HG03565 (cell line): ENCODE data around the gene TMEM39B.
"Not testable (repeated sequence)": the region's sequence is repeated elsewhere in the genome, so short reads cannot be mapped to it uniquely, and the experiment has no call there.

Experiments used
- ATAC-seq: cut with Tn5 transposase; IDR thresholded peaks from one replicate; pipeline ENCODE4 v1.9.1; 2021; ENCODE audit warnings: mild to moderate bottlenecking, moderate library complexity; ENCODE audit not compliant: unreplicated experiment

Gene TMEM39B

DNA sequence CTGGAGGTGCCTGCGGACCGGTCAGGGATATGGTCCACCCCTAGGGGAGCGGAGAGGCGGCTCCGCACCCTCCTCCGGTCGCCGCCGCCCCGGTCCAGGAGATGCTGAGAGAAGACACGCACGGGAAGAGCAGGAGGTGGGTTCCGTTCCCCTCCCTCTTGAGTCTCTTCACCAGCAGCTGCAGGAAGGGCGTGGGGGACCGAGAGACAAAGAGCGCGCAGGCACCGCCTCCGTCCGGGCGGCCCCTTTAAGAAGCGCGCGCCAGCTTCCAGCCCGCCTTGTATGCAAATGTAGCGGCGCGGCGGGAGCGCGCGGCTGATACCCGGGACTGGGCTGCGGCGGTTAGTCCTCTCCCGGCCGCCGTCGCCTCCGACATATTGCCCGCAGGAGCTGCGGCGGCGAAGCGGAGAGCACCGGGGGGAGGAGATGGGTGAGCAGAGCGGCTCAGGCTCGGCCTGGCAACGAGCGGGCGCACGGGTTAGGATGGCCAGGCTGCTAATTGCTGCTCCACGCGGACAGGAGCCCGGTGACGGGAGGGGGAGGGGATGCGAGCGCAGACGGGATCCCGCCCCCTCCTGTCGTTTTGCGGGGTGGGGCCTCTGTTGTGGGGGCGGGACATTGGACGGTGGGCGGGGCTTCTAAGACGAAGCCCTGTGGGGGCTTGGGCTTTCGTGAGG is at the start of gene TMEM39B:
TSS of gene TMEM39B (plus strand) at position 318 of the 677 bp plus-strand sequence. CDS start at position 427, 109 bp downstream.
- peak; percentile 82 for ATAC-seq

DNA sequence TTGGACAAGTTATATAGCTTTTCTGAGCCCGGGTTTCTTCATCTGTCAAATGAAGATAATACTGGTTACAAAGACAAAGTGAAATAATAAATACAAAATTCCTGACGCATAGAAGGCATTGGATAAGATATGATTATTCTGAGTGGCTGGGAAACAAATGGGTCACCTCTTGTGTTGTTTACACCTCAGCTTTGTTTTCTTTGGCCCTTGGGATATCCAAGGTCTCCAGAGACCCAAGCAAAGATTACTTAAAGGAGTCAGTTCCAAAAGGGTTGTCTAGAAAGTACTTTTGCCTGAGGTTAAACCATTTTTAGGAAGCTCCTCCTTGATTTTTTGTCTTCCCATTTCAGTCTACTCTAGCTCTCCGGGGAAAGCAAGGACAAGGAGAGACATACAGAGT is 49.4 kb upstream of the TMEM39B start:
- no peak for ATAC-seq

DNA sequence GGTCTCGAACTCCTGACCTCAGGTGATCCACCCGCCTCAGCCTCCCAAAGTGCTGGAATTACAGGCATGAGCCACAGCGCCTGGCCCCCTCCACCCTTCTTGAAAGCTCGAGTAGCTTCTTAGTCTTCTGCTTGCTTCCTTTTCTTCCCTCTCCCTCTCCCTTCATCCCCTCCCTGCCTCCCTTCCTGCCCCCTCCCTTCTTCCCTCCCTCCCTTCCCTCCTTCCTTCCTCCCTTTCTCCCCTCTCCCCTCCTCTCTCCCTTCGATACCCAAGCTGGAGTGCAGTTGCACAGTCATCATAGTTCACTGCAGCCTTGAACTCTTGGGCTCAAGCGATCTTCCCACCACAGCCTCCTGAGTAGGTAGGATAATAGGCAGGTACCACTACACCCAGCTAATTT is 47.2 kb upstream of the TMEM39B start:
- no peak for ATAC-seq

DNA sequence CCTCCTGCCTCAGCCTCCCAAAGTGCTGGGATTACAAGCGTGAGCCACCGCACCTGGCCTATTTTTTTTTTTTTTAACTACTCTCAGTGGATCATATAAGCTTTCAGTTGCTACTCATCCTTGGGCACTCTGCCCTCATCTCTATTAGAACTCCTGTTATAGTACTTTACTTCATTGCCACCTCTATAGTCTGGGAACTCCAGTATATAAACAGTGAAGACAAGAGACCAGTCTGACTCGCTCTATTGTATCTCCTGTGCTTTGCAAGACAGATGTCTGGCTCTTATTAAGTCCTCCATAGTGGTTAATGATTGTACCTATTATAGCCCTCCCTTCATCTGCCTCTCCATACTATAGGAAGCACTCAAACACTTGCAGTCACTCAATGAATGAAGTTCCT is 44.0 kb upstream of the TMEM39B start:
- ATAC-seq, result no peak

DNA sequence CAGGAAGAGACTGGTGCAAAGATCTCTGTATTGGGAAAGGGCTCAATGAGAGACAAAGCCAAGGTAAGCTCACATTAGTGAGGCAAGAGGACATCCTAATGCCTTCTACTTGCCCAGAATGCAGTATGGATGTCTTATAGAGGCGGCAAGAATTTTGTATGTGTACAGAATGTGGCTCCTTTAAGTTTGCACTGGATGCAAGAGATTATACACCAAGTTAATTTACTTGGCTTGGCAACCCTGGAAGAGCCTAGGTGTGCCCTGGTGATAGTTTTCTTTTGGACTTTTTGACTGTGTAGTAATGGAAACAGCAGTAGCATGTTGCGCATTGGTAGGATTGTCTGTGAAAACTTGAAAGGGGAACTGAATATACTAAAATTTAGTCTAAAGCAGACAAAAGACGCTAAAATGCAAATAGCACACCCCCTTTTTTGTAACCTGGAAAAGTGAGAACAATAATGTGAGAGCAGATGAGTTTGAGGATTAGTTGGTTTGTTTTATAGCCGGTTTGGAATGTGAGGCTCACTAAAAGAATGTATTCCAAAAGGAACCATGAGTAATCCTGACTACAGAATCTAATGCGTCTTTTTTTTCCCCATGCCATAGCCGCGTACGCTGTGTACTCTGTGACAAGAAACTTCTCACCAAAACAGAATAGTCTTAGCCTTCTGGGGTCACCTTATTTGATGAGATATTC is 41.0 kb upstream of the TMEM39B start:
- ATAC-seq, result no peak

DNA sequence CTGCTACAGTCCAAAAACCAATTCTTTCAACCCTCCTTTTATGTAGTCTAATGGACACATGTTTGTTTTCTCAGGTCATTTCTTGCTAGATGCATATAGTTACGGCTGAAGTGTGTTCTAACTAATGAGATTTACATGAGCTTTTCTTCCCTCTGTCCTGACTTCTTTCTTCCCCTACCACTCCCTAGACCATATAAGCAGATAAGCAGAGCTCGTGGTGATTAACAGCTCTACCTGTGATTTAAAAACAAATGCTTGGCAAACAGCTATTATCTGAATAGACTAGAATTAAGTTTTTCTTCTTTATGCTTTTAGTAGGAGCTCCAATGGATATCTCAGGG is 40.5 kb upstream of the TMEM39B start:
- ATAC-seq, result no peak

DNA sequence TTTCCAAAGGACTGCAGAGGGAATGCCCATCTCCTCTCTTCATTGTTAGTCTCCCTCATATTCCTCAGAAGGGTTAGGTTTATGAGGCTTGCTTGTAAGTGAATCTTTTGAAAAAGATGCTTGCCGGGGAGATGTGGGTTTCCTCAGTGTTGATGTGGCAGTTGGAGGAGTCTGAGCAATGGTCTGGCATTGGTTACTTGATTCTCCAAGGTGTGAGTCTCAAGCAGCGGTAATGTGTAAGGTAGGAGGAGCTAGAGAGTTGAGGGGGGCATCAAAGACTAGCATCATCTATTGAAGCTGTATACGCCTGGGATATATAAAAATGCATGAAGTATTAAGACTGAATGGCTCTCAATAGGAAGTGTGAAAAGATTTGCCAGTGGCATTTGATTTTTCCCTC is 37.6 kb upstream of the TMEM39B start:
- no peak for ATAC-seq

DNA sequence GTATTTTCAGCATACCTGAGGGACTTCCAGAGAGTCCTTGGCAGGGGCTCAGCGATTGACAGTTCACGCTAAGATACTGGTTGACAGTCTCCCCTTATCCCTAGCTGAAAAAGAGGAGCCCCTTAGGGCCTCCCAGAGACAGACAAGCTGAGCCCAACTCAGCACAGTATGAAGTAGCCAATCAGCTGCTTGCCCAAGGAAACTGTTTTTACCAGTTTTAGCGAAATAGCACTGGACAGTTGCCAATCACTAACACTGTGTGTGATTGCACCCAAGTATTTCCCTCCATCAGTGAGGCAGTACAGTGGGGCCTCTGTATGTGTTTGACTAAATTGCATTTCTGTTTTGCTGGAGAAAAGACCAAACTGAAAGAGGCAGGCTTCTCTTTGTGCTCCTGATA is 32.0 kb upstream of the TMEM39B start:
- ATAC-seq, result no peak

DNA sequence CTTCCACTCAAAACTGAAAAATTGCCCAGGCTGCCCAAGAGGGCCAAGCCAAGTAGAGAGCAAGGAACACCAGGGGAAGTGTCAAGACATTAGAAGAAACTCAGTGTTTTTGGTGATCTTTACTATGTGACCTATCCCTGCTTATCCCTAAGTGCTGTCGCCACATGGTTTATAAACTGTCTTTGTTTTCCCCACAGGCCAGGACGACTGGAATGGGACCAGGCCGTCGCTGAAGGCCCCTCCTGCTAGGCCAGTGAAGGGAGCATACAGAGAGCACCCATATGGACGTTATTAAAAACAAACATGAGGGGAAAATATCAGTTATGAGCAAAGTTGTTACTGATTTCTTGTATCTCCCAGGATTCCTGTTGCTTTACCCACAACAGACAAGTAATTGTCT is 30.4 kb upstream of the TMEM39B start:
- ATAC-seq, result no peak

DNA sequence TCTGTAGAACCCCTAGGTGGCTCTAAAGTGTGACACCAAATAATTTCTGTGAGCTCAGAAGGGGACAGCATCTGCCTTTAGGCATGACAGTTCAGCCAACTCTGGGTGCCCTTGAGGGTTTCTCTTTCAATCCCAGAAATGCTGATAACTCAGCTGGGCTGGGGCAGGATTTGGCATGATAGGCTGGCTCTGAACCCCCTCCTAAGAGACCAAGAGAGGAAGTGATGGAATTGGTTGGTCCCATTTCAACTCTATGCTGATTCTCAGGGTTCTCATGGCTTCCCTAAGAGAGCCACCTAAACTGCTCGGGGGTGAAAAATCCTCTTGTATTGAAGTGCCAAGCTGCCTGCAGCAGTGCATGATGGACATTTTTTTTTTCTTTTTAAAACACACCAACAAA is 28.5 kb upstream of the TMEM39B start:
- ATAC-seq, result no peak

DNA sequence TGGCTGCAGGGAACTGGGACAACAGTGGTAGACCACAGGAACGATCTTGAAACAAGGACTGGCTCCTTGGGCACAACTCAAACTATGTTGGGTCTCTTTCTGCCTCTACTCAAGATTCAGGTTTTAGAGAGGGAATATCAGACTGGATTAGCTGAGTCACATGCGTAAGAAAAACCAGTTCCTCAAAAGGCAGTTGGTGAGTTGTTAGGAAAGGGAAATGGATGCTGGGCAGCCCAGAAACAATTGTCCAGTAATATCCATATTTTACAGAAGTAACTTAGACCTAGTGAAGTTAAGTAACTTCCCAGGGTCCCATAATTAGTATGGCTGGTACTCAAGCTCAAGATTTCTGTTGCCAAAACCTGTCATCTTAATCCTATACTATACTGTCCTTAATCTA is 27.0 kb upstream of the TMEM39B start:
- no peak for ATAC-seq

DNA sequence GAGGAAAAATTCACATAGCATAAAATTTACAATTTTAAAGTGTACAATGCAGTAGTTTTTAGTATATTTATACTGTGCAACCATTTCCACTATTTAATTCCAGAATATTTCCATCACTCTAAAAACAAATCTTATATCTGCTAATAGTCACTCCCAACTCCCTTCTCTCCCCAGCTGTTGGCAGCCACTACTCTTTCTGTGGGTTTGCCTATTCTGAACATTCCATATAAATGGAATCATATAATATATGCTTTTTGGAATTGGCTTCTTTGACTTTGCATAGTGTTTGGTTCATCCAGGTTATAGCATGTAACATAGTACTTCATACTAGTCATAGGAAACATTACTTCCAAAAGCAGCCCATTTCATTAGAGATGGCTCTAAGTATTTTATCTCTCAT is 25.0 kb upstream of the TMEM39B start:
- ATAC-seq, result no peak

DNA sequence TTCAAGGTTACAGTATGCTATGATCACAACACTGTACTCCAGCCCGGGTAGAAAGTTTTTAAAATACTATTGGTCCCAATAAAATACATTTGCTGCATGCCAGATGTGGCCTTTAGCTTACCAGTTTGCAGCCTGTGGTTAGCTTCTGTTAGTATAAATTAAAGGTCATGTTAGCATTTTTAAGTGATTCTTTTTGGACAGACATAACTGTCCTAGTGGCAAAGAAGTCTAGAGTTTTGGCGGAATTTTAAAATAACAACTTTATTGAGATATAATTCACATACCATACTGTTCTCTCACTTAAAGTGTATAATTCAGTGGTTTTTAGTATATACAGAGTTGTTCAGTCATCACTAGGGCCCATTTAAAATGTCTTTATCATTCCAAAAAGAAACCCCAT is 24.3 kb upstream of the TMEM39B start:
- ATAC-seq, result no peak

DNA sequence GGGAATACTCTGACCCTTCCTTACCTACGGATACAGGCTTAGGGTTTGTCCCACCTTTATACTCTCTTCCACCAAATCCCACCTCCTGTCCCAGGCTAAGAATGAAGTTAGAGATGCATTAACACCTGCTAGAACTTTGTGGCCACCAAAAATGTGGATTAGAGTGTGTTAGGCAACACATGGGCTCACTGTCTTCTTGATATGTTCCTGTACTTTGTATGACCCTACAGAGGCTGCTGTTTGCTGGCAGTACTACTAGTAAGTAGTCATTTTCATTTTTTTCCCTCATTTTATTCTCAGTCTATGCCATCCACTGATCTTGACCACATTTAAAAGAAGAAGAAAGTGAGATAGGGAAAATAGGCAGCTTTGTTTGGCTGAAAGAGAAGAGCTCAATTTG is 21.0 kb upstream of the TMEM39B start:
- no peak for ATAC-seq

DNA sequence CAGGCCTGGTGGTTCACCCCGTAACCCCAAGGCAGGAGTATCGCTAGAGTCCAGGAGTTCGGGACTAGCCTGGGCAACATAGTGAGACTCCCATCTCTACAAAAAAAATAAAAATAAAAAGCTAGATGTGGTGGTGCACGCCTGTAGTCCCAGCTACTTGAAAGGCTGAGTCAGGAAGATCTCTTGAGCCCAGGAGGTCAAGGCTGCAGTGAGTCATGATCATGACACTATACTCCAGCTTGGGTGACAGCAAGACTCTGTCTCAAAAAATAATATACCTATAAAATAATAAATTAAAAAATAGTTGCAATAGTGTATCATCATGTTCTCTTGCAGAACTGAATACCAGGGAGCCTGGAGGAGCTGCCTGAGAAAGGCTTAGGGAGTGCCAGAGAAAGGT is 19.9 kb upstream of the TMEM39B start:
- ATAC-seq, result no peak

DNA sequence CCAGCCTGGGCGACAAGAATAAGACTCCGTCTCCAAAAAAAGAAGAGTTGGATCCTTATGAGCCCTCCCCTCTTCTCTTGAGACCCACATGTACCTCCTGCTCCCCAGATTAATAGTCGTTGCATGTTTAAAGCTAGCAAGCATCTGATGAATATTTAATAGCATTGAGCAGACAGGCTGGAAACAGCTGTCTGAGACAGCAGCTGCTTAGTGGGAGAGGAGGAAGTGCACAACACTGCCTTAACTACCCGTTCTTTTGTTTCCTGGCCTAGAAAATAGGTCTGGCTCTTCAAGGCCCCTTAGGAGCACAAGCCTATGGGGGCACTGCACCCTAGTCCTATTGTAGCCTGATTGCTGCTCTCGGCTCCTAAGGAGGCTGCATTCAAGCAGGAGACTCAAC is 17.3 kb upstream of the TMEM39B start:
- no peak for ATAC-seq

DNA sequence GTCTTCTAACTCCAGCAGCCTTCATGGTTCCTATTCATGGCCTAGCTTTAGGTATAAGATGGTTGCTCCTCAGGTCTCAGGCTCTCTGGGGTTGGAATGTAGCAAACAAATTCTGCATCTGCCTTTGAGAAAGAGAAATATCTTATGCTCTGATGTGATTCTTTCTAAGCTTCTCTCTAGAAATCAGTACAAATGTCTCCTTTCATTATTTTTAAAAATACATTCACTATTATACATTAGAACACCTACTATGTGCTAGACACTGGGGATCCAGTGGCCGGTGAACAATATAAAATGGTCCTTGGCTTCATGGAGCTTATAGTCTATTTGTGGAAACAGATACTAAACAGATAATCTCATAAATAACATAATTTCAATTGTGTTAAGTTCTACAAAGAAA is 16.1 kb upstream of the TMEM39B start:
- ATAC-seq, result no peak

DNA sequence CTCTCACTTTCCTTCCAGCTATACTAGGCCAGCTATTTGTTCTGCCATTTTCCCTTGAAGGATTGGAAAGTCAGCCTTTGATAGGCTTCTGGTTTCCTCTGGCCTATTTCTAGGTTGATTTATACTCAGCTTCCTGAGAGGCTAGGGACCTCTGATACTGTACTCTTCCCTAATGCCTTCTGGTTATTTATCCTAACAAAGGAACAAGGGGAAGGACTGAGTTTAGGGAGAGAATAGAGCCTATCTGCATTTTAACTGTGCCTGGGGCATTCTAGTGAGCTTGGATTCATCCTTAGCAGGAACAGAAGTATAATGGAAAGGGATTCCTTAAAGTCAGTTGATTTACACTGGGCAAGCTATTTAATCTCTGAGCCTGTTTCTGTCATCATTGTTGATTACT is 11.8 kb upstream of the TMEM39B start:
- ATAC-seq, result no peak

DNA sequence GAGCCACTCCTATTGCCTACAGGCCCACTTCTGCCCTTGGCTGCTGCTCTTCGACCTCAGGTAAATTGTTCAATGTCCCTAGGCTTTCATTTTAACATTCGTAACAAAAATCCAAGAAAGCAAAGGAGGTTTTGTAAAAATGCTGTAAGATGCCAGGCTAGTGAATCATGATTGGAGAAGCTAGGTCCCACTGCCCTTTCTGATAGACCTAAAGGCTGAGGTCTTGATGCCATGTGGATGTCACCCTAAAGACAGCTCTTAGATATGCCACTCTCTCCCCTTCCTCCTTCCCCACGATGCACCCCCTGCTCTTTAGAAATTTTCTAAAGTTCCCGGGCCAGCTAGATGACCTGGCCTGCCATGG is 9.9 kb upstream of the TMEM39B start:
- ATAC-seq, result no peak

DNA sequence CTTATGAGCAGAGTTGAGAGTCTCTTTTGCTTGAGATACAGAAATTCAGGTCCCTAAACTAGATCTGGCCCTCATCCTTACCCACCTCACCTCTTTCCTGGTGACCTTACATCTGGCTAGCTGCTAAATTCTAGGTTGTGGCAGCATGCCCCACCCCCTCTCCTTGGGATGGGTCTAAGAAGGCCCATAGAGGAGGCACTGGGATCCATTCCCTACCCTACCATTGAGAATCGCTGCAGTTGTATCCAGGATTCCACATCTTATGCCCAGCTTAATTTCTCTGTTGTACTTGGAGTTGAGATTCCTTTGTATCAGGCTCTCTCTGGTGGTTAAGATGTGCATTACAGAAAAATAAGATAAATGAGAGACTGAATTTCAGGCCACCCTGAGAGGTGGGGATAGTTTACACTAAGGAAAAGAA is 9.5 kb upstream of the TMEM39B start:
- no peak for ATAC-seq

DNA sequence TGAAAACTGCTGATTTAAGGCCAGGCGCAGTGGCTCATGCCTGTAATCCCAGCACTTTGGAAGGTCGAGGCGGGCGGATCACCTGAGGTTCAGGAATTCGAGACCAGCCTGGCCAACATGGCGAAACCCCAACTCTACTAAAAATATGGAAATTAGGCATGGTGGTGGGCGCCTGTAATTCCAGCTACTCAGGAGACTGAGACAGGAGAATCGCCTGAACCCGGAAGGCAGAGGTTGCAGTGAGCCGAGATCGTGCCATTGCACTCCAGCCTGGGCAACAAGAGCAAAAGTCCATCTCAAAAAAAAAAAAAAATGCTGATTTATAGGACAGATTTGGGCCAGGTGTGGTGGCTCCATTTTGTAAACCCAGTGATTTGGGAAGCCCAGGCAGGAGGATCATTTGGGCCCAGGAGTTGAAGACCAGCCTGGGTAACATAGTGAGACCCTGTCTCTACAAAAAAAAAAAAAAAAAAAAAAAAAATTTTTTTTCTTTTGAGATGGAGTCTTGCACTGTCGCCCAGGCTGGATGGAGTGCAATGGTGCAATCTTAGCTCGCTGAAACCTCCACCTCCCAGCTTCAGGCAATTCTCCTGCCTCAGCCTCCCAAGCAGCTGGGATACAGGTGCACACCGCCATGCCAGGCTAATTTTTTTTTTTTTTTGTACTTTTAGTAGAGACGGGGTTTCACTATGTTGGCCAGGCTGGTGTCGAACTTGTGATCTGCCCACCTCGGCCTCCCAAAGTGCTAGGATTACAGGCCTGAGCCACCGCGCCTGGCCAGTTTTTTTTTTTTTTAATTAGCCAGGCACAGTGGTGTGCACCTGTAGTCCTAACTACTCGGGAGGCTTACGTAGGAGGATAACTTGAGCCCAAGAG is 6.9 kb upstream of the TMEM39B start:
- not testable (repeated sequence) for ATAC-seq

DNA sequence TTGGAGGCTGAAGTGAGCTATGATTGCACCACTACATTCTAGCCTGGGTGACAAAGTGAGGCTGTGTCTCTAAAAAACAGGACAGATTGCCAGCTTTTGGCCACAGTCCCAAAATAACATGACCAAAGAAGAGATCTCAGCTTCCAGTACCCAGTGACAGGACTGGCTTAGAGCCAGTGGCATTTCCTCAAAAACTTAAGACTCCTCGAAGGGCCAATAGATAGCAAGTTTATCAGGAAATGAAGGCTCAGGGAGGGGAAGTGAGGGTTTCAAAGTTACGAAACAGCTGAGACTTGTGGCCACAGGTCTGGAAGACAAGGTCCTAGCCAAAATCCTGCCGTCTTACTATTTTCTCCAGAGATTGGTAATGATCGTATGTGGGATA is 6.3 kb upstream of the TMEM39B start:
- no peak for ATAC-seq
